GM19463 (cell line): ENCODE data around the gene NEDD9.

ENCODE experiments used
- ATAC-seq: cut with Tn5 transposase; IDR thresholded peaks from one replicate; pipeline ENCODE4 v1.9.1; 2021; ENCODE audit warnings: mild to moderate bottlenecking, moderate library complexity; ENCODE audit not compliant: unreplicated experiment

Gene NEDD9

GRCh38 chr6:11260249-11261038 is 28.0 kb upstream of the NEDD9 start:
- ATAC-seq, result no peak

- peak; percentile 69 for ATAC-seq
Observed at GRCh38 chr6:11258260-11259237, 26.1 kb upstream of the NEDD9 start.

GRCh38 chr6:11255610-11256009 is 23.1 kb upstream of the NEDD9 start:
- no peak for ATAC-seq

- ATAC-seq, result no peak
Observed at GRCh38 chr6:11253594-11253993, 21.1 kb upstream of the NEDD9 start.

GRCh38 chr6:11251553-11252360 is 19.3 kb upstream of the NEDD9 start:
- ATAC-seq, result no peak

GRCh38 chr6:11250108-11250507 is 17.6 kb upstream of the NEDD9 start:
- ATAC-seq, result no peak

GRCh38 chr6:11248974-11249761 is 16.7 kb upstream of the NEDD9 start:
- no peak for ATAC-seq

- ATAC-seq, result no peak
Observed at GRCh38 chr6:11246722-11247121, 14.3 kb upstream of the NEDD9 start.

- ATAC-seq, result no peak
Observed at GRCh38 chr6:11245381-11246256, 13.2 kb upstream of the NEDD9 start.

- ATAC-seq, result no peak
Observed at GRCh38 chr6:11244387-11245126, 12.1 kb upstream of the NEDD9 start.

GRCh38 chr6:11243861-11244260 is 11.4 kb upstream of the NEDD9 start:
- no peak for ATAC-seq

- ATAC-seq, result no peak
Observed at GRCh38 chr6:11242711-11243110, 10.2 kb upstream of the NEDD9 start.

GRCh38 chr6:11241793-11242201 is 9.3 kb upstream of the NEDD9 start:
- no peak for ATAC-seq

- ATAC-seq, result no peak
Observed at GRCh38 chr6:11241154-11241792, 8.8 kb upstream of the NEDD9 start.

GRCh38 chr6:11237956-11238355 is 5.5 kb upstream of the NEDD9 start:
- no peak for ATAC-seq

- ATAC-seq, result no peak
Observed at GRCh38 chr6:11237428-11237827, 5.0 kb upstream of the NEDD9 start.

- ATAC-seq, result no peak
Observed at GRCh38 chr6:11236915-11237314, 4.4 kb upstream of the NEDD9 start.
